OCI-M1 (cell line): ENCODE measurements around the gene PMF1.

Experiments
- DNase-seq: peaks from one replicate; lab custom pipeline; 2025; lab: John Stamatoyannopoulos, UW

Gene PMF1

DNA sequence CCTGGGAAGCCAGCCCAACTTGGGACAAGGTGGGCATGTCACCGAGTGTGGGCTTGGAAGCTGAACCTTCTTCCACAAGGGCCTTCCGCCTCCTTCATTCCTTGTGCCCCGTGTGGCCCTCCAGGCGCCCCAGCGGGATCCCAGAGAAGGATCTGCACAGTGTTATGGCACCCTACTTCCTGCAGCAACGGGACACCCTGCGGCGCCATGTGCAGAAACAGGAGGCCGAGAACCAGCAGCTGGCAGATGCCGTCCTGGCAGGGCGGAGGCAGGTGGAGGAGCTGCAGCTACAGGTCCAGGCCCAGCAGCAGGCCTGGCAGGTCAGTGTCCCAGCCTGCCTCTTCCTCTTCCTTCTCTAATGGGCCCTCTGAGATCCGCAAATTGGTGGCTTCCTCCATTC, 23.4 kb downstream of the PMF1 start:
- no peak for DNase-seq

GRCh38 chr1:156238248-156238647, 25.4 kb downstream of the PMF1 start:
- DNase-seq = no peak

DNA sequence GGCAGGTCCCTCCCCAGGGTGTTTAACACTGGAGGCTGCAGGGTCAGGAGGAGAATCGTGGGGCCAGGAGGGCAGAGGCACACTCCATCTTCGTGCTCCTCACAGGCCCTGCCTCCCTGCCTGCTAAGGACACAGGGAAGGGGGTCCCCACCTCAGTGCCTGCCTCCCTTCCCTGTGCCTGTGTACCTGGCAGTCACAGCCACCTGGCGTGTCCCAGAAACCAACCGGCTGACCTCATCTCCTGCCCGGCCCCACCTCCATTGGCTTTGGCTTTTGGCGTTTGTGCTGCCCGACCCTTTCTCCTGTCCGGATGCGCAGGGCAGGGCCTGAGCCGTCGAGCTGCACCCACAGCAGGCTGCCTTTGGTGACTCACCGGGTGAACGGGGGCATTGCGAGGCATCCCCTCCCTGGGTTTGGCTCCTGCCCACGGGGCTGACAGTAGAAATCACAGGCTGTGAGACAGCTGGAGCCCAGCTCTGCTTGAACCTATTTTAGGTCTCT, 28.6 kb downstream of the PMF1 start:
- DNase-seq = no peak

DNA sequence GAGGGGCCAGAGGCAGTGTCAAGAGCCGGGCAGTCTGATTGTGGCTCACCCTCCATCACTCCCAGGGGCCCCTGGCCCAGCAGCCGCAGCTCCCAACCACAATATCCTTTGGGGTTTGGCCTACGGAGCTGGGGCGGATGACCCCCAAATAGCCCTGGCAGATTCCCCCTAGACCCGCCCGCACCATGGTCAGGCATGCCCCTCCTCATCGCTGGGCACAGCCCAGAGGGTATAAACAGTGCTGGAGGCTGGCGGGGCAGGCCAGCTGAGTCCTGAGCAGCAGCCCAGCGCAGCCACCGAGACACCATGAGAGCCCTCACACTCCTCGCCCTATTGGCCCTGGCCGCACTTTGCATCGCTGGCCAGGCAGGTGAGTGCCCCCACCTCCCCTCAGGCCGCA, 29.1 kb downstream of the PMF1 start, which contains the start of gene BGLAP:
Gene BGLAP (plus strand): TSS at position 259 of the 400 bp plus-strand sequence. CDS start 48 bp downstream, at position 307.
- DNase-seq = no peak

DNA sequence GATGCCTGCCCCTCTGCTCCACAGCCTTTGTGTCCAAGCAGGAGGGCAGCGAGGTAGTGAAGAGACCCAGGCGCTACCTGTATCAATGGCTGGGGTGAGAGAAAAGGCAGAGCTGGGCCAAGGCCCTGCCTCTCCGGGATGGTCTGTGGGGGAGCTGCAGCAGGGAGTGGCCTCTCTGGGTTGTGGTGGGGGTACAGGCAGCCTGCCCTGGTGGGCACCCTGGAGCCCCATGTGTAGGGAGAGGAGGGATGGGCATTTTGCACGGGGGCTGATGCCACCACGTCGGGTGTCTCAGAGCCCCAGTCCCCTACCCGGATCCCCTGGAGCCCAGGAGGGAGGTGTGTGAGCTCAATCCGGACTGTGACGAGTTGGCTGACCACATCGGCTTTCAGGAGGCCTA, 29.9 kb downstream of the PMF1 start:
- no peak for DNase-seq

DNA sequence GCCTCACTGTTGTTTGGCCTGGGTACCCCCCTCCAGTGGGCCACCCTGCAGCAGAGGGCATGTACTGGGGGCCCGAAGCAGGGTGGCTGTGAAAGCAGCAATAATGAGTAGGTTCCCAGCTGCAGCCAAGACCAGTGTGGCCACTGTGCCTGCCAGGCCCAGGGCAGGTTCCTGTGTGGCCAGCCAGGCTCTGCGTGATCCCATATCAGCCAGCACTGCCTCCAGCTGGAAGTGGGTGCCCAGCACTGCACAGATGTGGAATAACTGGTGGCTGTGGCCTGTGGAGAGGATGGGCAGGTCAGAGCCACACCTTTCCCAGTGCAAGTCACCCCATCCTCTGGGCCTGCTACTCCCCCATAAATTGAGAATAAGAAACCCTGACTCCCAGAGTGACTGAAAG, 31.3 kb downstream of the PMF1 start:
- DNase-seq = no peak

- no peak for DNase-seq
Measured at GRCh38 chr1:156244712-156245111, 31.9 kb downstream of the PMF1 start.

DNA sequence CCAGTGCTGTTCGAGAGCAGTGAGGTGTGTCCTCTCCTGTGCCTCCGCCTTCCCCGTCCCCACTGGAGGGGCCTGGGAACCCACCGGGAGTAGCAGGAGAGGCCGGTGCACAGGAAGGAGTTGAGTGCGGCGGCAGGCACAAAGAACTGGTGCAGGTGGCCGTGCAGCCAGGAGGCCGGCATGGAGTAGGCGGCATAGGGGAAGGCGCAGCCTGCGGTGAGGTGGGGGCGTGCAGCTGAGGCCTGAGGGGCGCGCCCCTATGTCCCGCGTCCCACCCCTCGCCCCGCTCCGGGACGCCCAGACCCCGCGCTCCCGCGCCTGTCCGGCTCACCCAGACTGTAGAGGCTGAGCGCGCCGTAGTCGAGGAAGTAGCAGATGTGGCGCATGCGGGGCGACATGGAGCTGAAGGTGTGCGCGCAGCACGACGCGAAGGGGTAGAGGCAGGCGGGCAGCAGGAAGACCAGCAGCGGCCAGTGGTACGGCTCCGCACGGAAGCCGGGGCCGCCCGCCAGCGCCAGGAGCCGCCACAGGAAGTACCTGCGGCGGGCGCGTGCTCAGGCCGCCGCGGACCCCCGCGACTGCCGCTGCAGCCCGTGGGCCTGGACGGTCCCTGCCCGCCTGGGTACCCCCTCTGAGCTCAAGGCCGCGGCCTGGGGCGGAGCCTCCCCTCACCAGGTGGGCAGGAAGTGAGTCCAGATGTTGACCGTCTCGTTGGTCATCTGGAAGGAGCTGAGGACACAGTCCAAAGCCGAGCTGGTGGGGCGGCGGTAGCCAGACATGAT, 32.8 kb downstream of the PMF1 start:
- no peak for DNase-seq

- no peak for DNase-seq
Measured at GRCh38 chr1:156246241-156246780, 33.5 kb downstream of the PMF1 start.

DNA sequence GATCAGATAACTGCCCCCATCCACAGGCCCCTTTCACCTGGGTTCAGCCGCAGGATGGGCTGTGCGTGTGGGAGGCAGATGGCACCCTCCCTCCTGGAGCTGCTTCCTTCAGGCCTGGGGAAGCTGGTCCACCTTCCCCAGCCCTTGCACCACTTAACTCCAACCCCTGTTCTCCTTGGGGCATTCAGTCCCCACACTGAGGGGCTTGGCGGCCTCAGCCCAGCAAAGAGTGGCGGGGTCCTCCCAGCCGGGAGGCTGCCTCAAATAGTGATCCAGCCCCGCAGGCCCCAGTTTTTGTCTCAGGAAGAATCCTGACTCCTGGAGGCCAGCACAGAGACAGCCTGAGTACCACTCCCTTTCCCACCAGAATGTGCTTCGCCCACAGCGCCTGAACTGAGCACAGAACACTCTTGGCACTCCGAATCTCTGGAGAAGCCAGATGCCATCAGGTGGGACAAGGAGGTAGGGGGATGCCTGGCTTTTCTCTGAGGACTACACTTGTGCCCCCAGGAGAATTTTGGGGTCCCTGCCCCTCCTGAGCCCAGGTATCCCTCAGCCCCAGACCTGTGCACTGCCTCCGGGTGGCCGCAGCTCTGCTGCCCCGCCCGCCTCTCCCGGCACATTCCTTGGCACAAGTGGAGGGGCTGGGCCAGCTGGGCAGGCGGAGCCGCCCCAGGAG, 34.1 kb downstream of the PMF1 start:
- DNase-seq = no peak

DNA sequence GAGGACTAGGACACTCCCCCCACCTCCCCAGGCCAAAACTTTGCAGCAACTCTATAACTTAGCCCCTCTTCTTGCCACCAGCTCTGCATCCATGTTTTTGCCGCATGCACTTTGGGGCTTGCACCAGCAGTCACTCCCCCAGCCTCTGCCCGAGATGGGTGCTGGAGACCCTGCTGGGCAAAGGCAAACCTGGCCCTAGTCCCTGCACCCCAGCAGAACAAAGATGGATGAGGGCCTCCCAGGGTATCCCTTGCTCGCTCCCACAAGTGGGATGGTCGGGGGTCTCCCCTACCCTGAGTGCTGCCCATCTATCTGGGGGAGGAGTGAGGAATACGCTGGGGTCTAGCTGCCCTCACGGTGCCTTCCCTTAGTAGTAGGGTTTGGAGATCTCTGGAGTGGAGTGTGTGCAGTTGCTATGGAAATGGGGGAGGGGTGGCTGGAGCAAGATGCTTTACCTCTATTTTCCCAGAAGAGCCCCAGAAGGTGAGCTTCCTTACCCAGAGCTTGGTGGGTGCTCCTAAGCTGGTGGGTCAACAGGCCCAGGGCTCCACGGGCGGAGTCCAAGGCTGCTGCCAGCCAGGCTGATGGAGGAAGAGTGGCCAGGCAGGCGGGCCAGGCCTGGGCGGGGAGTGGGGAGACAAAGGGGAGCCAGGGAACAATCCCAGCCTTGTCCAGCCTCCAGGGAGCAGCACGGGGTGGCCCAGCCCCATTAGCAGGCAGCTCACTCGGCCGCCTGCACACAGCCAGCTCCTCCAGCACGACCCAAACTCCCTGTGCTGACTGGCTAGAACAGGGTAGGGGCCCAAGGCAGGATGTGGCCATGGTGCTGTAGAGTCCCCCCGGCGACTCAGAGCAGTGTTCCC, 34.9 kb downstream of the PMF1 start, which contains the start of gene PAQR6:
Gene PAQR6 (minus strand): TSS at position 597 of the 863 bp plus-strand sequence. CDS start 1,325 bp downstream, outside the sequence.
- DNase-seq = no peak

- DNase-seq = no peak
Measured at GRCh38 chr1:156248323-156248683, 35.5 kb downstream of the PMF1 start.

GRCh38 chr1:156249593-156249992, 36.8 kb downstream of the PMF1 start:
- DNase-seq = no peak

- no peak for DNase-seq
Measured at GRCh38 chr1:156251527-156251926, 38.7 kb downstream of the PMF1 start.

- DNase-seq = no peak
Measured at GRCh38 chr1:156253634-156254033, 40.8 kb downstream of the PMF1 start.

- no peak for DNase-seq
Measured at GRCh38 chr1:156257711-156258110, 44.9 kb downstream of the PMF1 start.

- DNase-seq = no peak
Measured at GRCh38 chr1:156258859-156259258, 46.1 kb downstream of the PMF1 start.

- DNase-seq = no peak
Measured at GRCh38 chr1:156259805-156260204, 47.0 kb downstream of the PMF1 start.

- no peak for DNase-seq
Measured at GRCh38 chr1:156260896-156261295, 48.1 kb downstream of the PMF1 start.

GRCh38 chr1:156262461-156263287, 49.9 kb downstream of the PMF1 start:
- no peak for DNase-seq

- DNase-seq = no peak
Measured at GRCh38 chr1:156263288-156263655, 50.5 kb downstream of the PMF1 start.
